ENCODE data around the gene ABCB8.
"Not testable (repeated sequence)": the region's sequence is repeated elsewhere in the genome, so short reads cannot be mapped to it uniquely, and the experiment has no call there.

Gene ABCB8

GRCh38 chr7:151038951-151039849 lies 10.9 kb downstream of the ABCB8 start:
- peak; percentile 51 to 99 for DNase-seq

GRCh38 chr7:151039850-151040548 lies 11.7 kb downstream of the ABCB8 start:
- DNase-seq: peak in 1 of 2 donors; percentile 5

- DNase-seq: no peak
Observed at GRCh38 chr7:151040616-151041375, 12.5 kb downstream of the ABCB8 start.

GRCh38 chr7:151043449-151043848 lies 15.2 kb downstream of the ABCB8 start:
- DNase-seq: not testable (repeated sequence)

GRCh38 chr7:151043959-151044358 lies 15.7 kb downstream of the ABCB8 start:
- no peak for DNase-seq

GRCh38 chr7:151045262-151045661 lies 17.0 kb downstream of the ABCB8 start:
- no peak for DNase-seq

- no peak for DNase-seq
Observed at GRCh38 chr7:151045967-151046366, 17.7 kb downstream of the ABCB8 start.

- no peak for DNase-seq
Observed at GRCh38 chr7:151046603-151047573, 18.6 kb downstream of the ABCB8 start.

- DNase-seq: no peak
Observed at GRCh38 chr7:151047976-151048815, 19.9 kb downstream of the ABCB8 start, which contains the start of gene ASIC3. Gene ASIC3 (plus strand): TSS chr7:151048531. CDS start chr7:151048886, 355 bp downstream.

- DNase-seq: no peak
Observed at GRCh38 chr7:151048911-151049463, 20.7 kb downstream of the ABCB8 start.

GRCh38 chr7:151051108-151051507 lies 22.9 kb downstream of the ABCB8 start:
- no peak for DNase-seq

GRCh38 chr7:151053096-151053495 lies 24.8 kb downstream of the ABCB8 start:
- peak in 1 of 2 donors; percentile 15 for DNase-seq

GRCh38 chr7:151053751-151054150 lies 25.5 kb downstream of the ABCB8 start:
- no peak for DNase-seq

GRCh38 chr7:151056283-151056665 lies 28.0 kb downstream of the ABCB8 start:
- no peak for DNase-seq

- no peak for DNase-seq
Observed at GRCh38 chr7:151056666-151057505, 28.6 kb downstream of the ABCB8 start.

GRCh38 chr7:151057506-151057988 lies 29.3 kb downstream of the ABCB8 start, which contains the start of gene CDK5:
Gene CDK5 (minus strand): TSS chr7:151057897. CDS start chr7:151057848, 49 bp downstream.
- DNase-seq: no peak

- peak; percentile 84 to 99 for DNase-seq
Observed at GRCh38 chr7:151057989-151058780, 29.9 kb downstream of the ABCB8 start.

GRCh38 chr7:151058781-151059366 lies 30.6 kb downstream of the ABCB8 start:
- no peak for DNase-seq
